SK-N-SH (cell line): ENCODE results near the gene ZNF837. TPM values are rescaled to one million over a fixed set of nuclear protein-coding genes. Genes with fewer than 3 reads are reported as not detected.

Source experiments
- CTCF ChIA-PET: fragments of 300-600, 350-600 bp; formaldehyde crosslinking; extraction: SDS; loops from one replicate; lab custom pipeline; 2021; lab: Yijun Ruan, JAX
- POLR2A ChIA-PET: fragments of 350-600 bp; sonication (Branson Sonifier 250); formaldehyde crosslinking; extraction: SDS; loops from one replicate; lab custom pipeline; 2020; ENCODE audit warnings: antibody characterized with exemption, inconsistent platforms; lab: Yijun Ruan, JAX
- DNase-seq: peaks from one replicate; pipeline ENCODE4 v3.0.0; 2012
- H2AFZ ChIP-seq: fragments of 200-600 bp; sonication (generic); 2 replicates; pipeline ENCODE4 v1.8.1; 2016; ENCODE audit warnings: antibody characterized with exemption, mild to moderate bottlenecking, low read depth
- H3F3A ChIP-seq: fragments of 200-600 bp; sonication (generic); replicated peaks from 2 replicates; pipeline ENCODE3; 2016; ENCODE audit warnings: antibody characterized with exemption, mild to moderate bottlenecking; ENCODE audit not compliant: insufficient read depth
- H3K27ac ChIP-seq, 2 experiments: fragments of 200-500 bp in 1 of 2; fragments of 200-600 bp in 1 of 2; sonication (Bioruptor generic) in 1 of 2; sonication (generic), shearing (Covaris generic) in 1 of 2; 2 replicates each; pipeline versions ENCODE4 v1.5.1 to v1.6.1; 2014 to 2016; ENCODE audit warnings: low read depth in 2 of 2, inconsistent platforms in 1 of 2, low read length in 1 of 2, mild to moderate bottlenecking in 1 of 2, mixed read lengths in 1 of 2
- H3K27me3 ChIP-seq: fragments of 200-600 bp; sonication (generic), shearing (Covaris generic); 2 replicates; pipeline ENCODE4 v1.6.1; 2016; ENCODE audit warnings: mixed run types; ENCODE audit not compliant: insufficient read depth
- H3K36me3 ChIP-seq, 2 experiments: fragments of 200-500 bp in 1 of 2; fragments of 200-600 bp in 1 of 2; sonication (Bioruptor generic) in 1 of 2; sonication (generic) in 1 of 2; replicated peaks in 1 of 2; 2 replicates each; pipeline versions ENCODE3 to v1.5.1; 2014 to 2016; ENCODE audit warnings: low read length in 1 of 2, mild to moderate bottlenecking in 1 of 2; ENCODE audit not compliant: insufficient read depth in 2 of 2, control insufficient read depth in 1 of 2
- H3K4me1 ChIP-seq, 2 experiments: fragments of 200-500 bp in 1 of 2; fragments of 200-600 bp in 1 of 2; sonication (Bioruptor generic) in 1 of 2; sonication (generic), shearing (Covaris generic) in 1 of 2; 2 replicates each; pipeline versions ENCODE4 v1.5.1 to v1.6.1; 2014 to 2016; ENCODE audit warnings: low read depth in 1 of 2, low read length in 1 of 2, mixed run types in 1 of 2; ENCODE audit not compliant: insufficient read depth in 2 of 2, control insufficient read depth in 1 of 2
- H3K4me2 ChIP-seq: fragments of 200-600 bp; sonication (generic), shearing (Covaris generic); 2 replicates; pipeline ENCODE4 v1.6.1; 2017; ENCODE audit warnings: mixed run types
- H3K4me3 ChIP-seq, 2 experiments: fragments of 200-500 bp in 1 of 2; fragments of 200-600 bp in 1 of 2; sonication (Bioruptor generic) in 1 of 2; sonication (generic), shearing (Covaris generic) in 1 of 2; 2 replicates each; pipeline versions ENCODE4 v1.5.1 to v1.8.1; 2014 to 2016; ENCODE audit warnings: low read depth in 2 of 2, inconsistent platforms in 1 of 2, low read length in 1 of 2, mild to moderate bottlenecking in 1 of 2, mixed read lengths in 1 of 2, moderate library complexity in 1 of 2
- H3K79me2 ChIP-seq: fragments of 200-600 bp; sonication (generic); 2 replicates; pipeline ENCODE4 v1.8.1; 2017; ENCODE audit warnings: mild to moderate bottlenecking; ENCODE audit not compliant: insufficient read depth
- H3K9ac ChIP-seq: fragments of 200-600 bp; sonication (generic); 2 replicates; pipeline ENCODE4 v1.6.1; 2017; ENCODE audit warnings: mixed run types
- H3K9me2 ChIP-seq: fragments of 200-600 bp; sonication (generic); 2 replicates; pipeline ENCODE4 v1.6.1; 2017; ENCODE audit warnings: mixed run types
- H3K9me3 ChIP-seq: fragments of 200-600 bp; sonication (generic); 2 replicates; pipeline ENCODE4 v1.6.1; 2017; ENCODE audit warnings: mixed run types, mild to moderate bottlenecking, moderate library complexity
- H4K20me1 ChIP-seq: fragments of 200-600 bp; sonication (generic); 2 replicates; pipeline ENCODE4 v1.6.1; 2017; ENCODE audit warnings: mild to moderate bottlenecking, mixed run types; ENCODE audit not compliant: insufficient read depth
- CHD2 ChIP-seq: fragments of 150-350 bp; IDR thresholded peaks from 2 replicates; pipeline ENCODE4 v1.6.1; 2018; ENCODE audit warnings: low read length; ENCODE audit not compliant: partially characterized antibody
- ELF1 ChIP-seq: IDR thresholded peaks from 2 replicates; pipeline ENCODE4 v1.4.0; 2012
- GATA2 ChIP-seq: sonication (generic); formaldehyde crosslinking; IDR thresholded peaks from 2 replicates; pipeline ENCODE4 v1.5.0; 2020; ENCODE audit warnings: mild to moderate bottlenecking, missing genetic modification reagents
- IRF3 ChIP-seq: fragments of 150-350 bp; IDR thresholded peaks from 2 replicates; pipeline ENCODE4 v1.6.1; 2016; ENCODE audit warnings: mild to moderate bottlenecking, low read depth, low read length
- MXI1 ChIP-seq: IDR thresholded peaks from 2 replicates; pipeline ENCODE4 v1.6.1; 2012; ENCODE audit warnings: mild to moderate bottlenecking, low read depth, low read length, improper control_type of control experiment
- RCOR1 ChIP-seq: fragments of 150-350 bp; IDR thresholded peaks from 2 replicates; pipeline ENCODE4 v1.6.1; 2017; ENCODE audit warnings: antibody characterized with exemption, low read length
- RXRA ChIP-seq: IDR thresholded peaks from 2 replicates; pipeline ENCODE4 v1.4.0; 2012; ENCODE audit warnings: low read depth, mild to moderate bottlenecking, borderline replicate concordance
- TAF1 ChIP-seq: IDR thresholded peaks from 2 replicates; pipeline ENCODE4 v1.6.1; 2012; ENCODE audit warnings: low read depth, mild to moderate bottlenecking, low read length, moderate library complexity, borderline replicate concordance
- WGBS: methylation state at CpG from one replicate; pipeline ENCODE4 v1.1.6; 2017; ENCODE audit warnings: low lambda C conversion rate; 5-methylcytosine and 5-hydroxymethylcytosine counted together
- polyA plus RNA-seq, 3 experiments: library from polyadenylated mRNA; depleted of rRNA; stranded (reverse); fragments of >200 nt; gene quantifications; 2 replicates each; pipeline ENCODE4 v1.2.3, GENCODE V29; 2012
- TF ChIP-seq, protein P1 (sequence below): fragments of 150-350 bp; IDR thresholded peaks from 2 replicates; pipeline ENCODE4 v1.6.1; 2017; ENCODE audit warnings: antibody characterized with exemption, low read length, low read depth, borderline replicate concordance
- TF ChIP-seq, protein P2 (sequence below): fragments of 200-600 bp; sonication (generic); IDR thresholded peaks from 2 replicates; pipeline ENCODE4 v1.6.1; 2017; ENCODE audit warnings: antibody characterized with exemption, mild to moderate bottlenecking, moderate library complexity
- TF ChIP-seq, protein P3 (sequence below): IDR thresholded peaks from 2 replicates; pipeline ENCODE4; 2012
- TF ChIP-seq, protein P4 (sequence below): IDR thresholded peaks from 2 replicates; pipeline ENCODE4 v1.4.0; 2012; ENCODE audit warnings: low read depth, borderline replicate concordance

ZNF837 gene
- polyA plus RNA-seq, 1 of the 3 experiments (the other 2 are of a cell fraction) = 1.6 TPM

GRCh38 chr19:58395979-58396627 is 15.3 kb upstream of the ZNF837 start:
- no peak for DNase-seq
- H3K4me1 ChIP-seq = peaks cover 6 to 15% of the 10 kb centered on the region in 2 experiments; a peak in 2 of 4 replicates
- no peak overlapping the region for H3K27ac ChIP-seq
- H3F3A ChIP-seq = peaks cover 45% of the 10 kb centered on the region
- CTCF ChIA-PET = no interaction called here
- no peaks in the 10 kb centered on the region for H3K9me3 ChIP-seq
- no peaks in the 10 kb centered on the region for H3K27me3 ChIP-seq
- WGBS = 96% methylated on average over 74 of the region's 75 CpGs
- H3K4me2 ChIP-seq = no peak overlapping the region
- TF ChIP-seq MXI1 (no peak), GATA2 (CRISPR knock-in tag) (no peak), TAF1 (no peak), CHD2 (no peak), RXRA (no peak), ELF1 (peak; percentile 21; the same call in 1 of the 2 replicates), RCOR1 (no peak), IRF3 (no peak)
- TF ChIP-seq, protein P1, sequence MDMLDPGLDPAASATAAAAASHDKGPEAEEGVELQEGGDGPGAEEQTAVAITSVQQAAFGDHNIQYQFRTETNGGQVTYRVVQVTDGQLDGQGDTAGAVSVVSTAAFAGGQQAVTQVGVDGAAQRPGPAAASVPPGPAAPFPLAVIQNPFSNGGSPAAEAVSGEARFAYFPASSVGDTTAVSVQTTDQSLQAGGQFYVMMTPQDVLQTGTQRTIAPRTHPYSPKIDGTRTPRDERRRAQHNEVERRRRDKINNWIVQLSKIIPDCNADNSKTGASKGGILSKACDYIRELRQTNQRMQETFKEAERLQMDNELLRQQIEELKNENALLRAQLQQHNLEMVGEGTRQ = no peak
- TF ChIP-seq, protein P2, sequence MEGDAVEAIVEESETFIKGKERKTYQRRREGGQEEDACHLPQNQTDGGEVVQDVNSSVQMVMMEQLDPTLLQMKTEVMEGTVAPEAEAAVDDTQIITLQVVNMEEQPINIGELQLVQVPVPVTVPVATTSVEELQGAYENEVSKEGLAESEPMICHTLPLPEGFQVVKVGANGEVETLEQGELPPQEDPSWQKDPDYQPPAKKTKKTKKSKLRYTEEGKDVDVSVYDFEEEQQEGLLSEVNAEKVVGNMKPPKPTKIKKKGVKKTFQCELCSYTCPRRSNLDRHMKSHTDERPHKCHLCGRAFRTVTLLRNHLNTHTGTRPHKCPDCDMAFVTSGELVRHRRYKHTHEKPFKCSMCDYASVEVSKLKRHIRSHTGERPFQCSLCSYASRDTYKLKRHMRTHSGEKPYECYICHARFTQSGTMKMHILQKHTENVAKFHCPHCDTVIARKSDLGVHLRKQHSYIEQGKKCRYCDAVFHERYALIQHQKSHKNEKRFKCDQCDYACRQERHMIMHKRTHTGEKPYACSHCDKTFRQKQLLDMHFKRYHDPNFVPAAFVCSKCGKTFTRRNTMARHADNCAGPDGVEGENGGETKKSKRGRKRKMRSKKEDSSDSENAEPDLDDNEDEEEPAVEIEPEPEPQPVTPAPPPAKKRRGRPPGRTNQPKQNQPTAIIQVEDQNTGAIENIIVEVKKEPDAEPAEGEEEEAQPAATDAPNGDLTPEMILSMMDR = no peak
- TF ChIP-seq, protein P3, sequence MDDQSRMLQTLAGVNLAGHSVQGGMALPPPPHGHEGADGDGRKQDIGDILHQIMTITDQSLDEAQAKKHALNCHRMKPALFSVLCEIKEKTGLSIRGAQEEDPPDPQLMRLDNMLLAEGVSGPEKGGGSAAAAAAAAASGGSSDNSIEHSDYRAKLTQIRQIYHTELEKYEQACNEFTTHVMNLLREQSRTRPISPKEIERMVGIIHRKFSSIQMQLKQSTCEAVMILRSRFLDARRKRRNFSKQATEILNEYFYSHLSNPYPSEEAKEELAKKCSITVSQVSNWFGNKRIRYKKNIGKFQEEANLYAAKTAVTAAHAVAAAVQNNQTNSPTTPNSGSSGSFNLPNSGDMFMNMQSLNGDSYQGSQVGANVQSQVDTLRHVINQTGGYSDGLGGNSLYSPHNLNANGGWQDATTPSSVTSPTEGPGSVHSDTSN = peak; percentile 1; the same call in 1 of the 2 replicates
- TF ChIP-seq, protein P4, sequence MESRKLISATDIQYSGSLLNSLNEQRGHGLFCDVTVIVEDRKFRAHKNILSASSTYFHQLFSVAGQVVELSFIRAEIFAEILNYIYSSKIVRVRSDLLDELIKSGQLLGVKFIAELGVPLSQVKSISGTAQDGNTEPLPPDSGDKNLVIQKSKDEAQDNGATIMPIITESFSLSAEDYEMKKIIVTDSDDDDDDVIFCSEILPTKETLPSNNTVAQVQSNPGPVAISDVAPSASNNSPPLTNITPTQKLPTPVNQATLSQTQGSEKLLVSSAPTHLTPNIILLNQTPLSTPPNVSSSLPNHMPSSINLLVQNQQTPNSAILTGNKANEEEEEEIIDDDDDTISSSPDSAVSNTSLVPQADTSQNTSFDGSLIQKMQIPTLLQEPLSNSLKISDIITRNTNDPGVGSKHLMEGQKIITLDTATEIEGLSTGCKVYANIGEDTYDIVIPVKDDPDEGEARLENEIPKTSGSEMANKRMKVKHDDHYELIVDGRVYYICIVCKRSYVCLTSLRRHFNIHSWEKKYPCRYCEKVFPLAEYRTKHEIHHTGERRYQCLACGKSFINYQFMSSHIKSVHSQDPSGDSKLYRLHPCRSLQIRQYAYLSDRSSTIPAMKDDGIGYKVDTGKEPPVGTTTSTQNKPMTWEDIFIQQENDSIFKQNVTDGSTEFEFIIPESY = no peak
- TF ChIP-seq, all 33 proteins: peak for 2
- peaks cover 18% of the 10 kb centered on the region for H4K20me1 ChIP-seq
- H2AFZ ChIP-seq = no peak overlapping the region
- H3K9ac ChIP-seq = no peak overlapping the region
- POLR2A ChIA-PET = no interaction called here
- peaks cover 26% of the 10 kb centered on the region for H3K79me2 ChIP-seq
- peaks cover 28 to 30% of the 10 kb centered on the region in 2 experiments for H3K36me3 ChIP-seq
- H3K9me2 ChIP-seq = no peaks in the 10 kb centered on the region
- no peak overlapping the region for H3K4me3 ChIP-seq
